UCSD-AML1 (cell line): Measurements from ENCODE around the gene OR4E2.
"Not testable (repeated sequence)": the region's sequence is repeated elsewhere in the genome, so short reads cannot be mapped to it uniquely, and the experiment has no call there.

Source experiments
- DNase-seq: peaks from one replicate; lab custom pipeline; 2025; ENCODE audit not compliant: unreplicated experiment; lab: John Stamatoyannopoulos, UW

OR4E2 gene, protein sequence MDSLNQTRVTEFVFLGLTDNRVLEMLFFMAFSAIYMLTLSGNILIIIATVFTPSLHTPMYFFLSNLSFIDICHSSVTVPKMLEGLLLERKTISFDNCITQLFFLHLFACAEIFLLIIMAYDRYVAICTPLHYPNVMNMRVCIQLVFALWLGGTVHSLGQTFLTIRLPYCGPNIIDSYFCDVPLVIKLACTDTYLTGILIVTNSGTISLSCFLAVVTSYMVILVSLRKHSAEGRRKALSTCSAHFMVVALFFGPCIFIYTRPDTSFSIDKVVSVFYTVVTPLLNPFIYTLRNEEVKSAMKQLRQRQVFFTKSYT

GRCh38 chr14:21653331-21653885 lies at the start of gene OR4E2:
TSS of gene OR4E2 (plus strand) at chr14:21653835. CDS start at chr14:21665083, 11,248 bp downstream.
- DNase-seq = no peak

GRCh38 chr14:21612324-21612723 lies 41.3 kb upstream of the OR4E2 start:
- DNase-seq = no peak

DNA sequence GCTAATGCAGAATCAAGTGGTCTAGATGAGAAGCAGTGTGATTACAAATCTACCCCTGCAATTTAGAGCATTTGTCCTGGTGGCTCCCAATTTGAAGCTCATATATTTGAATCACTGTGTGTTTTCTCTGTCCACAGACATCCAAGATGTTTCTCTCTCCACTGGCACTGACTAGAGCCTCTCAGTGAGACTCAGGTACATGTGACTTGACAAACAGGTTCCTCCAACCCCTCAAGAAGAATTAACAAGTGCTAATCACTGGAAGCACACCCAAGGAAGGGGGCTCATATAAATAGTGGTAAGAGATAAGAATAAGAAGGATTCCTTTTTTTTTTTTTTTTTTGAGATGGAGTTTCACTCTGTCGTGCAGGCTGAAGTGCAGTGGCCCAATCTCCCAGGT lies 39.4 kb upstream of the OR4E2 start:
- DNase-seq = no peak

DNA sequence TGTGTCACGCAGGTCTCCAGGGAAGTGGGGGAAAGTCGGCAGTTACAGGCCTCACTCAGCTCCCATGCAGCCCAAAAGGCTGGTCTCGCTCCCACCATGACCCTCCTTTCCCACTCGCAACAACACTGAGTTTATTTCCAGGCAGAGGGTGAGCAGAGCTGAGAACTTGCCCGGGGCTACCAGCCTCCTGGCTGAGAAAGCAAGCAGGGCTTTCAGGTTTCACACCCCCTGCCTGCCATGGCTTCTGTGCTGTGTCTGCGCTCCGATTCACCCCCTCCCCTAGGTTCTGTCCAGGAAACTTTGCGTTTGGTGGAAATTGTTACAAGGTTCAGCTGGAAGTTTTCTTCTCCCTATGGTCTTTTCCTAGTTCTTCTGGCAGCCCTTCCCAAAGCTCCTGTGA lies 36.0 kb upstream of the OR4E2 start:
- DNase-seq = no peak

- no peak for DNase-seq
Measured at GRCh38 chr14:21626491-21627230, 27.0 kb upstream of the OR4E2 start.

- not testable (repeated sequence) for DNase-seq
Measured at GRCh38 chr14:21630503-21630902, 23.1 kb upstream of the OR4E2 start.

DNA sequence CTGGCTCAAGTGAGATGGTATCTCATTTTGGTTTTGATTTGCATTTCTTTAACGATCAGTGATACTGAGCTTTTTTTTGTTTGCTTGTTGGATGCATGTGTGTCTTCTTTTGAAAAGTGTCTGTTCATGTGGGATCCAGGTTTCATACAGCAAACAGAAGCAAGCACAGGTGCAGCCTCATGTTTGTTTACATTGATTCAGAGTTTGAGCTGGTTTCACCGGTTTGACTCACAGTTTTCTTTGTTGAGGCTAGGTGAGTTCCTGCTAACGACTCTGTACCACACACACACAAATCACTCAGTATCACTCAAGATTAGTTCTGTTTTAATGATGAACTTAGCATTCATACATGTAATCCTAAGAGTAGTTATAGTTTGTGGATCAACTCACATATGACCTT lies 22.6 kb upstream of the OR4E2 start:
- no peak for DNase-seq

- no peak for DNase-seq
Measured at GRCh38 chr14:21634840-21635239, 18.8 kb upstream of the OR4E2 start, which contains the start of gene OR10G2. TSS of gene OR10G2 (minus strand) at chr14:21634940. CDS start at chr14:21634842, 98 bp downstream.

- DNase-seq = no peak
Measured at GRCh38 chr14:21642683-21643082, 11.0 kb upstream of the OR4E2 start.

DNA sequence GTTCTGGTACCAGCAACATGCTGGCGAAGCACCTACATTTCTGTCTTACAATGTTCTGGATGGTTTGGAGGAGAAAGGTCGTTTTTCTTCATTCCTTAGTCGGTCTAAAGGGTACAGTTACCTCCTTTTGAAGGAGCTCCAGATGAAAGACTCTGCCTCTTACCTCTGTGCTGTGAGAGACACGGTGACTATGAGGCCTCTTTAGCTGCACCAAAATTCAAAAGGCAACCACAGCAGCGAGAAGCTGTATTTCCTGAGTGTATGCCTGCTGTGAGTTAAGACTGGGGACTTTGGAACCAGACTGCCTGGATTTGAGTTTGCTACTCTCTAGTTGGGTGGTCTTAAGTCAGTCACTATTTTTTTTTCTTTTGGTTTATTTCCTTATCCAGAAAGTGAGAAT lies 10.2 kb upstream of the OR4E2 start:
- DNase-seq = no peak

DNA sequence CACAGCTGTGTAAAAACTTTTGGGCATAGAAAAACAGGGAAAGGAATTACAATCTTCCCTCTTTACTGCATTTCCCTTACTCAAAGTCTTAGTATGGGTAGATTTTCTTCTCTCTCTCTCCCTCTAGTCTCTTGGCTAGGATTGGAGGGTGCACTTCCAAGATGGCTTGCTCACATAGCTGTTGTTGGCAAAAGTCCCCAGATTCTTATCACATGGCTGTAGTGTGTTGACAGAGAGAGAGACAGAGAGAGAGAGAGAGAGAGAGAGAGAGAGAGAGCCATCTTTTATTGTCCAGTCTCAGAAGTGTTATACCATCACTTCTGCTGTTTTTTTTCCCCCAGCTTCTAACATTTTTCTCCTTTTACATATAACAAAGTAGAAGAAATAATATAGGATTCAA lies 6.3 kb upstream of the OR4E2 start:
- no peak for DNase-seq

DNA sequence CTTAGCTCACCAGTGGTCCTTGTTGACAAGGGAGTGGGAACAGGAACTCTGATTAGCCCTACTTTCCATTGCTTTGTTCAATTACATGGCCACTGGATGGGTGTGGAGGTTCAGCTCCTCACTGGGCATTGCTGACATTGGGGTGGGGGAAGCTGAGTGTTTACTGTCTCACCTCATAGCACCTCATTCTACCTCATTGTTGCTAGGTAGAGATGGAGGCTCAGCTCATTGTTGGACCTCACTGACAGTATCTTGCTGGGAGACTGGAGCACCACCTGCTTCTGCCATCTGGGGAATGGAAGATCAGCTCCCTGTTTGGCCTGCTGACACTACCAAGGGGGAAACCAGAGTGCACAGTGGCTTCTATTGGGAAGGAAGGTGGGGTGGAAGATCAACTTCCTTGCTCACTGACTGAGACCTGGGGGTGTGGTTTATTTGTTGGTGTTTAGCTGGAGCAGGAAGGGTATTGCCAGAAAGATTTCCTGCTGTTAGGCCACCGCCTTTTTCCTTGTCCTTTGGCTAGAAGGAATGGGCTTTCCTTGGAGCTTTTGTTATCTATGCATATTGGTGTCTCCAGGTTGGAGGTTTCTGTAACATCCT lies 1.3 kb upstream of the OR4E2 start:
- peak; percentile 11 for DNase-seq

DNA sequence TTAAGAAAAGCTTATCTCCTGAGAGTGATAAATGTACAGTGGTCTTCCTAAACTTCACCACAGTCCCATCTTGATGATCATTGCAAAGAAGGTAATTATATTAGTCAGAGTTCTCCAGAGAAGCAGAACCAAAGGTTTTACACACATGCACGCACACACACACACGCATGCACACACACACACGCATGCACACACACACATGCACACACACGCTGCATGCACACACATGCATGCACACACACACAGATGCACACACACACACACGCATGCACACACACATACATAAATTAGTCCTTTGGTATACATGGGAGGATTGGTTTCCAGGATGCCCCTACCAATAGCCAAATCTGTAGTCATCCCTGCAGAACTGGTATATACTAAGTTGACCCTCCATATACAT lies 580 bp downstream of the OR4E2 start:
- DNase-seq = no peak

DNA sequence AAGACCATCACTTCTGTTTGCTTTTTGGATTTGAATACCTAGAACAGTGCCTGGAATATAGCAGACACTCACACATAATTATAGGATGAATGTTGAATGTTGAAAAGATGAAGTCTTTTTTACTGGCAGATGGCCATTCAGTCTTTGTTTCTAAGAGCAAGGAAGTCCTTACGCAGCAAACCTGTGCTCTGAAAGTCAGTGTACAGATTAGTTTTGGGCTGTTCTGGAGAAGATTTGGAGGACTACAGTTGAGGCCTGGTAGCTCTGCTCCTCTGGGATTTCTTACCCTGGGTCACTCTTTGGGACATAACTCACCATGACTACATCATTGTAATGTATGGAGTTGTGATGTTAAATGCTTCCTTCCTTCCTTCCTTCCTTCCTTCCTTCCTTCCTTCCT lies 3.3 kb downstream of the OR4E2 start:
- no peak for DNase-seq

DNA sequence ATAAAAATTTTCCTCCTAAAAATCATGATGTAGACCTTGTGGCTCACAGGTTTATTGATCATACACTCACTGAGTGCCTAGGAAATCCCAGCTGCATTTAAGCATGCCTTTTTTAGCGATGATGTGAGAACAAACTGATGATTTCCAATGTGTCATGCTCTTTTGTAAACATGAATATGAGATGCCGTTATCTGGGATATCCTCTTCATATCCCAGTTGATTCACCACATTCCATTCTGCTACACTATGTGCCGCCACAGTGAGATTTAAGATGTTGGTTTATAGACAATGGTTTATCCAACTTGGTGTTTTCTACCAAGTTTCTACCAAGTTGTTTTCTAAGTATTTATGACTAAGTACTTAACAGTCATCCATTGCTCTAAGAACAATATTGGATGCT lies 14.7 kb downstream of the OR4E2 start:
- no peak for DNase-seq

DNA sequence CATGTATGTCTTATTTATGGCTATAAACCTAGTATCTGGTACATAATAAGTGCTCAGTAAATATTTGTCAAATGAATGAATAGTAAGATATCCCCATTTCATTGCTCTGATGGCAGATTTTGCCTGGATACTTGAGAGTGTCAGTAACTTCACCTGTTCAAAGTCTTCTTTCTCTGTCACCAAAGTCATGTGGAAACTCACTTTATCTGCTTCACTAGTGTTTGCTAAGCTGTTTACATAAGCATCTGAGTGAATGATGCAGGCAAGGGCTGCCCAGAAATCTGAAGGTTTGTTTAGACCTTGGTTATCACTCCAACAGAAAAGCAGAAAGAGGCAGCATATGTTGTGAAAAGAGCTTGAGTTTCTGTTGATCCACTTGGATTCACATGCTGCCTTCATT lies 15.6 kb downstream of the OR4E2 start:
- DNase-seq = no peak

DNA sequence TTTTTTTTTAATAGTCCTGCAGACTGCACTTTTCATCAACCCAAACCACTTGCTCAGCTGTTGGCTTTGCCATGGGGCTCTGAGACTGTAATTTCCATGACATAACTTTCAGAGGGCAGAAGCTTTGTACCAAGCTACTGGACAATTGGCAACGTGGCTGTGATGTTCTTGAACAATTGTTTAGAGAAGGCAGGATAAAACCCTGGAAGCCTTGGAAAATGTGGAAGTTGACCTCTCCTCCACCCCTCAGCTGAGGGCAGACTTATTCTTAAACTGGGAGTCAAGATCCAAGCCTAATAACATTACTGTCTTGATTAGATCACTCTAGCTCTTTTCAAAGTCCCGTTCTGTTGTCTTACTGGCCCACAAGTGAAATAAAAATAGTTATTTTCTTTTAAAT lies 17.7 kb downstream of the OR4E2 start:
- DNase-seq = no peak

GRCh38 chr14:21672116-21672515 lies 18.5 kb downstream of the OR4E2 start:
- DNase-seq = no peak

GRCh38 chr14:21673718-21674117 lies 20.1 kb downstream of the OR4E2 start, which contains the start of gene OR4E1:
TSS of gene OR4E1 (minus strand) at chr14:21673818. CDS start at chr14:21670935, 2,883 bp downstream.
- no peak for DNase-seq

- DNase-seq = no peak
Measured at GRCh38 chr14:21675566-21675965, 21.9 kb downstream of the OR4E2 start.

- no peak for DNase-seq
Measured at GRCh38 chr14:21680072-21680471, 26.4 kb downstream of the OR4E2 start.

DNA sequence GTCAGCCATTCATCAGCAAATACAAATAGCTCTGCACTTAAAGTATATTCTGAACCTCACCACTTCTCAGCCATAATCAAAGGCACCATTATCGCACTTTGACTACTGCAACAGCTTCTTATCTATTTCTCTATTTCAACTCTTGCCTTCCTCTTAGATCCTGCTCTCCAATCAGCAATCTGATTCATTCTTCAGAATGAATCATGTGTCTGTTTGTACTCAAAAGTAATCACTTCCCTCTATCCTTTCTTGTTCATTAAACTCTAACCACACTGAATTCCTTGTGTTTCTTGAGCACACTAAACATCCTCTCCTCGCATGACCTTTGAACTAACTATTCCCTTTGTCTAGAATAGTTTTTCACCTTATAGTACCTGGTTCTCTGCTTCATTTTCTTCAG lies 32.8 kb downstream of the OR4E2 start:
- no peak for DNase-seq
